HG02642 (cell line): Measurements from ENCODE around the gene BAHCC1.
A peak's percentile ranks its signal among the peaks of the same experiment; 100 is the strongest.

ENCODE experiments used
- ATAC-seq: cut with Tn5 transposase; IDR thresholded peaks from one replicate; pipeline ENCODE4 v1.9.1; 2021; ENCODE audit warnings: mild to moderate bottlenecking; ENCODE audit not compliant: unreplicated experiment, poor library complexity

BAHCC1 gene

GRCh38 chr17:81509207-81509971, 114.1 kb downstream of the BAHCC1 start:
- no peak for ATAC-seq

GRCh38 chr17:81509972-81510784, 114.9 kb downstream of the BAHCC1 start:
- ATAC-seq: no peak

- ATAC-seq: no peak
Observed at GRCh38 chr17:81510785-81511553, 115.7 kb downstream of the BAHCC1 start.

- no peak for ATAC-seq
Observed at GRCh38 chr17:81511554-81511803, 116.2 kb downstream of the BAHCC1 start.

- no peak for ATAC-seq
Observed at GRCh38 chr17:81511804-81512561, 116.7 kb downstream of the BAHCC1 start.

- peak; percentile 56 for ATAC-seq
Observed at GRCh38 chr17:81512562-81513371, 117.5 kb downstream of the BAHCC1 start, which contains the start of gene ACTG1. Gene ACTG1, minus strand, starts transcription at chr17:81512799. Its CDS starts 445 bp downstream, at chr17:81512354.

- peak; percentile 2 for ATAC-seq
Observed at GRCh38 chr17:81513372-81513752, 118.1 kb downstream of the BAHCC1 start.

GRCh38 chr17:81513753-81514488, 118.7 kb downstream of the BAHCC1 start:
- peak; percentile 0 for ATAC-seq

- no peak for ATAC-seq
Observed at GRCh38 chr17:81514489-81514738, 119.2 kb downstream of the BAHCC1 start.

GRCh38 chr17:81514739-81515529, 119.7 kb downstream of the BAHCC1 start:
- ATAC-seq: peak; percentile 18

GRCh38 chr17:81515530-81516041, 120.3 kb downstream of the BAHCC1 start:
- ATAC-seq: no peak
